Right hindlimb (tissue), 1 donor: ENCODE data around the gene H19.

Experiments
- DNase-seq: peaks from one replicate; pipeline ENCODE4 v3.0.0-alpha.2; 2018

H19 gene

DNA sequence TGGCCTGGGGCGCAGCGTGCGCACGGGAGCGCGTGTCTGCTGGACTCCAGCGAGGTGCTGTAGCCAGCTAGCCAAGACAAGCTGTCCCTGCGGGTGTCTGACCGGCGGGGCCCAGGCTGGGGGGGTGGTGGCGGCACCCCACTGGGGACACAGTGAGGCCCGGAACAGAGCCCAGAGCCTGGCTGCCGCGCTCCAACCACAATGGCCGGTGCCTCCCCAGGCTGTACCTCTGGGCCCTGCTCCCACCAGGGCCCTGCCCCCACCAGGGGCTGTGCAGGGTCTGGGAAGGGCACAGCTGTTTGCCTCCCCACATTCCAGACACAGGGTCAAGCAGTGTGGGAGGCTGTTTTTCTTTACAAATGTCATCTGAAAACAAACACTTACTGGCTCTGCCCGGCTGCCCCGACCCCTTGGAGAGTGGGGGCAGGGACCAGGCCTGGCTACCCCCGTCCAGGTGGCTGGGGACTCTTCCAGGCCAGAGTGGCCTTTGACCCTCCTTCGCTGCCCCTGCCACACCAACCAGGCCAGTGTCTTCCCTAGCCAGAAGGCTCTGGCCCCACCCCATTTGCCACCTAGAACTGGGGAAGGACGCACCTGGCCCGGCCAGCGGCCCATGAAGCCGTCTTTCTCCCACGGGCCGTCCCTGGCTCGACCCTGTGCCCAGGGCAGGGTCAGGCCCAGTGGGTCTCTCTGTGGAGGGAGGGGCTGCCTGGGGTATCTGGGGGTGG is 14.6 kb downstream of the H19 start:
- DNase-seq, result no peak

DNA sequence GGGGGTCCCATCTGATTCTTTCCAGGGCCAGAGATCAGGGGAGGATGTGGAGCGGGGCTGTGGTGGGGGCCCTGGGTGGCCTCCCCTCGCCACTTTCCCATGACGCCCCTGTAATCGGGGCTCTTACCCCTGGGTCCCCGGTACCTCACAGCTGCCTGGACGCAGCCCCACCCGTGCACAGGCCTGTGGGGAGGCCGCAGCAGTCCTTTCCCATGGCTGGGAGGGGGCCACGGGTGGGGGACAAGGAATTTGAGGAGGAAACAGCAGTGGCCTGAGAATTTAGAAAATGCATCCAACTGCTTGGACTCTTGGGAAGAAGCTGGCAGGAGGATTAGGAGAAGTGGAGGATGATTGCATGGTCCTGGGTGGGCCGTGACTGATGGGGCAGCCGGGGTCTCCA is 18.0 kb downstream of the H19 start:
- no peak for DNase-seq

DNA sequence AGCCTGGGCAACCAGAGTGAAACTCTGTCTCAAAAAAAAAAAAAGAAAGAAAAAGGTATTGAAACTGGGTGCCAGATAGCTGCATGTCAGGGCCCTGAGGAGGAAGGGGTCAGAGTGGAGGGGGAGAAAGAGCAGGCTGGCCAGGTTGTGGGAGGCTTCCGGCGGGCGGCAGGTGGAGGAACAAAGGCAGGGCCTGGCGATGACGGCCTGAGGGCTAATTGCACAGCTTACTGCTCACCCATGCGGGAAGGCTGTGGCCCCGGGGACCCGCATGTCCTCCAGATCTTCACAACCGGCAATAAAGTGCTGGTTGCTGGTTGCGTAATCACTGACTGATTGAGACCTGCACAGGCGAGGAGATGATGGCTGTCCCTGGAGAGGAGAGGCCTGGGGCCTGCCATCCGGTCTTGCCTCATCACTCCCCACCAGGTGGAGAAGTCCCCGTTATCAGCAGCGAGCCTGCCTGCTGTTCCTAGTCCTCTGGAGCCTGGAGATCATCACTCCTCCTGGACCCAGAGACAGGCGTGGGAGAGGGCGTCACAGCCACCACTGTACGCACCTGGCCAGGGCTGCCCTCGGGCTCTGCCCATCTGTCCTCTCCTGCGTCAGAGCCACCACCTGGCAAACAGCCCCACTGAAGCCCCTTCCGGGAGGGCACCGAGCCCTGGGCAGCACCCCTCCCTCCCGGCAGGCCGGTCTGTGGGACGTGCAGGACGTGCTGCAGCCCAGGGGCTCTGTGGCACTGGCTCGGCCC is 18.7 kb downstream of the H19 start:
- no peak for DNase-seq

DNA sequence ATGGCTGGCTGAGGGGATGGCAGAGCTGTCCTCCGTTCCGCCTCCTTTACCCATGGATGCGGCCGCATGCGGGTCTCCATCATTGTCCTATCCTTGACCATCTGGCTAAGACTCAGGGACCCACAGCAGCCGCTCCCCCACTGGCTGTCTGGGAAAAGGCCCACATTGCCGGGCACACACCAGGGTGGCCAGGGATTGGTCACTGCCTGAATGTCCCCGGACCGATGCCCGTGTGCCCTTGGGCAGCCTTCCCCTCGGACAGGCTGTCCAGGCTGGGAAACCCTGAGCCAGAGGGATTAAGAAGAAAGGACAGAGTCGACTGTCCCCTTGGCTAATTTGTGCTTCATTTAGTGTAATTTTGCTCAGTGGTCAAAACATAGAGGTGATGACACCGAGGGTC is 22.5 kb downstream of the H19 start:
- no peak for DNase-seq

DNA sequence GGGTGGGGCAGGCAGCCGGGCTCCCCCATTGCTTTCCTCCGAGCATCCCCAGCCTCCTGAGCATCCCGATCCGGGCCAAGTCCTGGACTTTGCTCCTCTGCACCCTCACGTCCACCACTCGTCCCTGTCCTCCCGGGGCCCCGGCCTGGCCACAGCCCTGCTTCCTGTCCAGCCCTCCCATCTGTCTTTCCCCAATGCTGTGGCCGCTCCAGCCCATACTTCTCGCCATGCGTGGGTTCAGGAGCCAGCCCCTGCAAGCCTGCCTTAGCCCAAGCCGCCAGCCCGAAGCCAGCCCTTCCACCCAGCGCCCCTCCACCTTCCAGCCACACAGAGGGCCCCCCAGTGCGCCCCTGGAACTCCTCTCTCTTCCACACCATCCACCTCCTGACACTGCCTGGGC is 26.7 kb downstream of the H19 start:
- no peak for DNase-seq

DNA sequence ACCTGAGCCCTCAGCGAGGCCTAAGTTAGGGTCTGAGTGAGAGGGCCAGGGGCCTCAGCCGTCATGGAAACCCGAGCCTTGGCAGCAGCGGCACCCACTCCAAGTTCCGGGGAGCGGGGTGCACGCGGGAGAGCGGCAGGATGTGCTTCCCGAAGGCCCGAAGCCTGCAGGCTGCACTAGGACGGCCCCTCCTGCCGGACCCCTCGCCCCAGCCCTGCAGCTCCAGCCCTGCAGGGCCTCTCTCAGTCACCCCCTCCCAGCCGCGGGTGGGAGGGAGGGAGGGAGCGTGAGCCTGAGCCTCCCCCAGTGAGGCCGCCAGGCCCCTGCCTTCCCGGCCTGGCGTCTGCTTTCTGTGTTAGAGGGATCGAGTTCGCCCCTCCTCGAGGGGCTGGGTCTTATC is 27.9 kb downstream of the H19 start:
- no peak for DNase-seq

DNA sequence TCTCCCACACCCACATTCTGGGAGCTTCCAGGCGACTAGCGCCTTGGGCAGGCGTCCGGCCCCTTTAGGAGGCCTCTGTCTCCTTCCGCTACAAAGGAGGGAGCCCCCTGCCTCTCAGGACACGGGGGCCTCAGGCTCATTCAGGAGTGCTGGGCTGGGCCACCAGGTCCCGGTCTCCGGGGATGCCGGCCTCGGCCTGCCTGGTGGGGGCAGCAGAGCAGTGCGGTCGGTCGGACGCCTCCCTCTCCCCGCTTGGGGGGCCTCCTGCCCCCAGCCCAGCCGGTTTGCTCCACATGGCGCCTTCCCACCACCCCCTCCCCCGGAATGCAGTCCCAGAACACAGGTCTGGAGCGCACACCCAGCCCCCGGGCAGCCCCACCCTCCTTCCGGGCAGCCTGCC is 28.6 kb downstream of the H19 start:
- no peak for DNase-seq

DNA sequence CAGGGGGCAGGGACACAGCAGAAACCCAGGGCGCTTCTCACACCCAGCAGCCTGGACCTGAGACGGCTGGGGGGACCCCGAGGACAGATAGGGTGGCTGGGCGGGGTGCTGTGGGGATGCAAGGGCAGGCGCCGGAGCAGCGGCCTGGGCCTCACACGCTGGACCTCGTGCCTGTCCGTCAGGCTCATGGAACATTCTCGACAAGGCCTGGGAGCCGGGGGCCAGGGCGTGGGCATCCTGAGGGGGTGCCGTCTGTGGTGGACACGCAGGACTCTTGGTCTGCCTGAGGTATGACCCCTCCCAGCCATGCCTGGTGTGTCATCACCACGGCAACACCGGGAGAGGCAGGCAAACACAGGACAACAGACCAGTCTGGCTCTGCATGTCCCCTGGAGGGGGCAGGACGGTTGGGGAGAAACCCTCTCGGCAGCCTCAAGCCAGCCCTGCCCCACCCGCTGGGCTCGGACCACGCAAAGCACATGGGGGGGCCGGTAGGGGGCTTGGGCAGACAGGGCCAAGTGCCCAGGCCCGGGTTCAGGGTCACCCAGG is 29.1 kb downstream of the H19 start:
- no peak for DNase-seq

DNA sequence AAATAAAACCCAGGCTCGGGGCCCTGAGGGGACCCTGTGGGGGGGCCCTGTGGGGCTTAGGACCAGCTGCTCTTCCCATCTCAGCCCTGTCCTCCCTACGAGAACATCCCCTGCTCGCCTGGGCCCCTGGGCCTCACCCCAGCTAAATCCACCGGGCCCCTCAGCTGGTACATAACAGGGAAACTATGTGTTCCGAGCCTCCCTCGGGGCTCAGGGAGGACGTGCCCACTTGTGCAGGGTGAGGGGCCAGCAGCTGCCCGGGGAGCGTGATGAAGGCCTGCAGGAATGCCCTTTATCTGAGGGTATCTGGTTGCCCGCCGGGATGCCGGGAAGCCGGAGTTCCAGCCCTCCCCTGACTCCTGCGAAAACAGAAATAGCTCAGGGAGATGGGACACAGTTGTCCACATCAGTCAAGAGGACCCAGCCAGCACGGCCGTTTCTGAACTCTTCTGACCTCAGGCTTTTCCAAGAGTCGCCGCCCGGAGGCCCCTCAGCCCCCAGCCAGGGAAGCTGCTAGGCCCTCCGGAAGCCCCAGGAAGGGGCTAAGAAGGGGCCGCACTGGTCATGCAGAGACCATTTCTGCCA is 29.9 kb downstream of the H19 start:
- peak; percentile 24 for DNase-seq

DNA sequence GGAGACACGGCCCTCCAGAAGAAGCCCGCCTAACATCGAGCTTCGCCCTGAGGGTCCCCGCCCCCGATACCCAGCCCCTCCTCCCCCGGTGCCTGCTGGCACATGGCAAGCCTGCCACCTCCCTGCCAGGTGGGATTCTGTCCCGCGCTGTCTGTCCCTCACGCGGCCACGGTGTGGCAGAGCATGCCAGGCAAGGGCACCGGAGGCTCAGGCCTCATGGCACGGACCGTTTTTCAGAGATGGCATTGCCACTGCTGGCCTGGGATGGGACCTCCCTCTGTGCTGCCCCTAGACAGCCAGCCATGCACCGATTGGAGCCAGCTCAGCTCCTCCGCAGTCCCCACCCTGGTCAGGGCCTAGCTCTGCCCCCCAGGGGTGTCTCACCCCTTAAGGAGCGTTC is 31.1 kb downstream of the H19 start:
- DNase-seq, result no peak

DNA sequence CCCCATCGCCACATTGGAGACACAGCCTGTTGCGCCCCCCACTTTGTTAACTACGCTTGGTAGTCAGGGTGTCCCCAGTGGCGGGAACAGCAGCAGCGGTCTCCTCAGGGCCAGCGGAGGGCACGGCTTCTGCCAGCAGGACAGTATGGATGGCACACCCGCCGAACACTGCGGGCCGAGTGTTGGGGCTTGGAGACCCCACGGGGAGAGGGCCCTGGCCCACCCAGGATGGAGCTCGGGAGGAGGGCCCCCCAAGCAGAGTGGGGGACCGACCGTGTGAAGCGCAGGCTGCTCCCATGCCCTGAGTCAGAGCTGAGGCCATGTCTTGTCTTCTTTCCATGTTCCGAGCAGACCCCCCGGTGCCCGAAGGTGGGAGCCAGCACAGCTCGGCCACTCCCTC is 32.7 kb downstream of the H19 start:
- no peak for DNase-seq

DNA sequence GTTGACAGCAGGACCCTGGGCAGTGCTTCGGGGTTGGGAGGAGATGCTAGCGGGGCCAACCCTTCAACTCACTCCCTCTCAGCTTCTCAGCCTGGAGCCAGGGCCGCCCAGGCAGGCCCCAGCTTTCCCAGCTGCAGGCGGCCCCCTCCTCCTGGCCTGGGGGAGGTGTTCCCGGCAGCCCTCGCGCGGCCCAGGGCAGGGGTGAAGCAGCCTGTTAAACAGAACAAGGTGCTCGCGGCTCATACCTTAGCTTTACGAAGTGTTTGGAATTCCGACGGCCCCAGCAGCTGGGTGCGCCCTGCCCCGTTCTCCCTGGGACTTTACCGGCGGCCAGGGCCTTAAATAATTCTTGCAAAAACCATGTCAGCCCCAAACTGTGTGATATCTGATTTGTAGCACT is 33.3 kb downstream of the H19 start:
- no peak for DNase-seq

DNA sequence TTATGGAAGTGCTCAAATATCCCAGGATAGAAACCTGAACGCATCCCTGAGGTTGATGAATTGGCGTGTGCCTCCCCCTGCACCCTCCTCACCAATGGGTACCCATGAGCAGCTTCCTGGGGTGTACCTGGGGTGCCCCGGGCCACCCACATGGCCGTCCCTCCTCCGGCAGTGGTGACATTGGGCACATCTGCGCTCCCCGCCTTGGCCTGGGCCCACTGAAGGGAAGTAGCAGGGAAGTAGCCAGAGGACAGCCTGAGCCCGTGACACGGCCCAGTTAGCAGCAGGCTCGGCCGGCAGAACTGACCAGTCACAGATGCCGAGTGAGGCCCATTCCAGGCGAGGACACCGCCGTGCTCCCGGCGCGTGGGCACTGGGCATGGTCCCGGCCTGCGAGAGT is 33.8 kb downstream of the H19 start:
- DNase-seq, result no peak

DNA sequence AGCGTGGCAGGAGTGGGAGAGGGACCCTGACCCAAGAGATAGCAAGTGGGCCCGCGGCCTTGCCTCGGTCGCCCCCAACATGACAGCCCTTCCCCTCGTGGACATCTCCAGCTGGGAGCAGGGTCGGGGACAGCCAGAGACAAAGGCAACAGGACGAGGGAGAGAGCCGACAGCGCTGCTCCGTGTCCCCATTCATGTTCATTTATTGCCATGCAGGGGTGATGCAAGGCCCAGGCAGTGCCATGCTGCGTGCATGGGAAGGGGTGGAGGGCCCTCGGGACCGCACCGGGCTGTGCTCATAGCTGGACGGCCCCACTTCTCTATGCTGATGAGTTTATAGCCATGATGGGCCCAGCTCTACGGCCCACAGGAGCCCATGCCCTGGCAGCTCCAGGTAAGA is 37.9 kb downstream of the H19 start:
- DNase-seq, result no peak

DNA sequence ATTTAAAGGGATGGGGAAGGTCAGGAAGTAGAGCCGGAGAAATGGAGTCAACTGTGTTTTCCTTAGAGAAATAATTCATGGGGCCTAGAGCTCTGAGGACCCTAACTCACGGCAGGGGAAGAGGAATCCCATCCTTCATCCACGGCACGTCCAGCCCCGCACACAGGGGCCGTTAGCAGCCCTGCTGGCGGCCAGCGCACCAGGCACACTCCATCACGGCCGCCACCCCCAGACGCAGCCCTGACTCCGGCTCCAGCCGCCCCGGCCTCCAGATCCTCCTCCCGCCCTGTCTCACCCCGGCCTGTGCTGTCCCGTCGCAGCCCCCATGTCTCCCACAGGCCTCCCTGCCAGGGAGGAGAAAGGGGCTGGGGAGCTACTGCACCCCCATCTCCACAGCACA is 39.3 kb downstream of the H19 start:
- no peak for DNase-seq

DNA sequence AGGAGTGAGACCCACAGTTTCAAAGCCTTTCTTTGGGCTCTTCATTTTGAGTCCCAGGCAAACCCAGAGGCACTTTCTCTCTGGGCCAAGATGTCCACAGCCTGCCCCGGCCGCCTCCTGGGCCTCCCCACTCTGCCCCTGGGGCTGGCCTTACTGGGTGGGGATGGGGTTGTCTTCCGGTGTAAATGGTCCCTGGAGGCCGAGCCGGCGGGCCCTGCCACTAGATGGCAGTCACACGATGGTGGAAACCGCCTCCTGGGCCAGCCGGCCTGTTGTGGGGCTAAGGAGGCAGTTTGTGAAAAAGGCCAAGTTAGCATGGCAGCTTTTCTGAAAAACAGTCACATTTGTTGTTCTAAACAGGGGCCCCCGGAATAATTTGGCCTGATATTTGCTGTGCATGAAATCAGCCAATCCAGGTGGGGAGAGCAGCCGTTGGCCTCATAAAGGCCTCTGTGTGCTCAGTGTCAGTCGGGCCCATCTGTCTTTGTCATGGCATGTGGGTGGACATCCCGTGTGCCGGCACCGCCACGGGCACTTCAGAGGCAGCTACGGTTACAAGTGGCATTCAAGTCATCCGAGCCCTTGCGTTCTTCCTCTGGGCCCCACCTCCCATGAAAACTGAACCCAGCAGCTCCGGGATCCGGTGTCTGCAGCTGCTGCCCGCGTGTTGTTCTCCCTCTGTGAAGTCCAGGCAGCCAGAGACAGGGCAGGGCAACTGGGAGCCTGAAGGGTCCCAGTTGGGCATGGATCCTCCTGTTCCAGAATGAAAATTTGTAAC is 44.0 kb downstream of the H19 start:
- DNase-seq, result no peak

DNA sequence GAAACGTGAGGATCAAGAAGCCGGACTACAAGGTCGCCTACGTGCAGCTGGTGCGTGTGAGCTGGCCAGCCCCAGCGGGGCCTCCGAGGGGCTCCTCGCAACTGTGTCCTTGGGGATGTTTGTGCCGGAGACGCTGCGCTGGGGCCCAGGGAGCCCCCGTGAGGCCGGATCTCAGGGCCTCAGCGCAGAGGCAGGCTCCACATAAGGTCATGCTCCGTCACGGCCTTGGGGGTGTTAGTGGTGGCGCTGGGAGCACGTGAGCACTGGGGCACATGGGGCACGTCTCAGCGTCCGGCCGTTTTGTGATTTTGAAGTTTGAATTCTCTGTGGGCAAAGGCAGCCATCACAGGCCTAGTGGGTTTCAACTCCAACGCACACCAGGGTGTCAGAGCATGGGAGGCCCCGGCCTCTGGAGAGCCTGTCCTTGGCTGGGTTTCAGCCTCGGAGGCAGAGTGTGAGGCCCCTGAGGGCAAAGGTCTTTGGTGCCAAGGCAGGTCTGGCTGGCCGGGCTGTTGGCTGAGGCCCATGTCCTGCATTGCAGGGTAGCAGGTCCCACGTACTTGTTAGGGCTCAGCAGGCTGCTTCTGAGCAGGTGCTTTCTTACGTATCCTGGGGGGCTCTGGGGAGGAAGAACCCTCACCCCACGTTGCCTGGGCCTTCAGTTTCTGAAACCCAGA is 44.7 kb downstream of the H19 start:
- no peak for DNase-seq

DNA sequence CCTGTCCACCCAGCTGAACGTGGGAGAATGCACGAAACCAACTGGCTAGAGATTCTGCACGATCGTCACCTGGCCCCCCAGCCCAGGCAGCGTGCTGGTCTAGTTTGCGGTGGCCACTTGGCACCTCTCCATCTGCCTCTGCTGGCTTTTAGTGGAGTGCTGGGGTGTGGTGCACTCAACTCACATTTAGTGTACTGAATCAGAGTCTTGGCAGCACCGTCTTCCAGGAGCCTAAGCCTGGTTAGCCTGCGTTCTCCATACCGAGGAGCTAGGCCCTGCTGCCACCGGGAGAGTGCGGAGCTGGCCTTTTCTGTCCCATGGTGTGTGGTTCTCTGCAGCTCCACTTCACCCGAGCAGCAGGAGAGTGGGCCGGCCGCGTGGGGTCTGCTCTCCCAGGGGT is 47.7 kb downstream of the H19 start:
- DNase-seq, result no peak

DNA sequence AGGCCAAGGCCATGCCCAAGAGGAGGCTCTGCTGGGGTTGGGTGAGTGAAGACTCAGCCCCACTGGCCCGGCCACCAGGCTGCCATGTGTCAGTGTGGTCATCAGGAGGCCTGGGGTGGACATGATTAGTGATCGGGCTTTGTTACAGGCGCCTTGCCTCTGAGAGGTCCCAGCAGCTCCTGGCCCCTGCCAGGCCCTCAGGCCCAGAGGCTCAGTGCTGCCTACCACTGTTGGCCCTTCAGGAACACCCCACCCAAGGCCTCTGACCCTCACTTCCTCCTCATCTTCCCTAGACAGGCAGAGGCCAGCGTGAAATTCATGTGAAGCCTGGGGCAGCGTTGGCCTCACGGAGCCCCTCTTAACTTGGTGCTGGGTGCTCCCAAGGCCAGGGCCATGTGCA is 48.3 kb downstream of the H19 start:
- no peak for DNase-seq

DNA sequence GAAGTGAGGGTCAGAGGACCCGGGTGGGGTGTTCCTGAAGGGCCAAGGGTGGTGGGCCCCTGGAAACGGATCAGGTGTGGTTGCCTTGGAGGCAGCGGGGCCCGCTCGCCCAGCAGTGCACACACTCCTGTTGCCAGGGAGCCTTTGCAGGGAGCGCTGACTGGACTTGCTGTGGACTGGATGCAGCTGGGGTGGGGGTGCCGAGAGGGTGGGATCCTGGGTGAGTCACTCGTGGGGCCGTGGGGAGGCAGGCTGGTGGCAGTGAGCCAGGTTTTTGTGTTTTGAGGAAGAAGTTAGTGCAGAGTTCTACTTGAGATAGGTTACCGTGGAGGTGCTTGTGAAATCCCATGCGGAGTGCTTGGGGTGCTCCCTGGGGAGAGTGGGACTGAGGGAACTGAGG is 49.3 kb downstream of the H19 start:
- DNase-seq, result no peak

DNA sequence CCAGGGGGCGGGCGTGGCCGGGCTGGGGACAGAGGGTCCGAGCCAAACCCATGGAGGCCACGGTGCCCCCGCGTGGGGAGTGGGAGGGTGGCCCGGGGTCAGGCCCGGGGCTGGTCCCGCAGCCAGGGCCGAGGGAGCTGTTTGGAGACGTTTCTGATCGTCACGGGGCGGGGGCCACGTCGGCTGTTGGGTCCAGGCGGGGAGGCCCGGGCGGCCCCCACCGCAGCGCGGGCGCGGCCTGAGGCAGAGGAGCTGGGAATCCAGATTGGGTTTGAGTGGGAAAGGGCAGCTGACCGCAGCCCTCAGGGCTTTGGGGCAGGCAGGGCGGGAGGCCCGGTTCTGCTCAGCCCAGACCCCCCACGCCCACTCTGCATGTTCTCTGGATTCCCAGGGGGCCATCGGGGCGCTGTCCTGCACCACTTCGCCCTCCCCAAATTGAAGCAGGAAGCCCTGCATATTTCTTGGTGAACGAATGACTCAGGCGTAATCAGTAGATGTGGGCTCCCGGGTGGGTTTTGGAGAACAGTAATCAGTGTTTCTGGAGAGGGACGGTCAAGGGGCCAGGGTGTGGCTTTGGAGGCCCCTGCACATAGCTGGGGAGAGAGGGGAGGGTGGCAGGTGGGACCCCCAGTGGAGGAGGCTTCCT is 49.9 kb downstream of the H19 start:
- DNase-seq, result no peak

DNA sequence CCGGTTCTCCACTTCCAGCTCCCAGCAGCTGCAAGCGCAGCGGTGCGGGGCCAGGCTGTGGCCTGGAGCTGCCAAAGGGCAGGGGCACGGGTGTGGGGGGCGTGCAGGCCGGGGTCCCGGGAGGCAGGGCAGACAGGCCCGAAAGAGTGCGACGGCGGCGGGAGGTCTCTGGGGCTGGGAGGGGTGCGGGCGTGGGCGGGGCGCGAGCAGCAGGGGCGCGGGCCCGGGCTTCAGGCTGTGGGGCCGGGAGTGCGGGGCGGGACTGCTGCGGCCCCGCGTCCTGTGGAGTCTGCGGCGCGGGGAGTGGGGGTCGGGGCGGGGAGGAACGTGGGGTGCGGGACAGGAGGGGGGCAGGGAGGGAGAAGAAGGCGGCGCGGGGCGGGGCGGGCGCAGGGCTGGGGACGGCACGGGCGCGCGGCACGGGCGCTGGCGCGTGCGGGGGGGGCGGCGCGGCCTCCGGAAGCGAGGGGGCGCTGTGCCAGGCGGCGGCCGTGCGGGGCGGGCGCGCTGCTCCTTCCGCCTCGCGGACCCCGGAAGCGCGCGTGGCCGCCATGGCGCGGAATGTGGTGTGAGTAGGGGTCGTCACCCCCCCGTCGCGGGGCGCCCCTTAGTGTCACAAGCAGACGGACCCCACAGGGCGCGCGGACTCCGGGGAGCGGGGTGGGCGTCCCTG is 50.7 kb downstream of the H19 start, which contains the start of gene MRPL23:
Gene MRPL23, plus strand, starts transcription at position 521 of the 673 bp plus-strand sequence. Its CDS starts 31 bp downstream, at position 552.
- DNase-seq, result no peak
